Ovary (tissue), 9 donors: Measurements from ENCODE around the gene CRADD. TPM values are rescaled to one million over a fixed set of nuclear protein-coding genes. Genes with fewer than 3 reads are reported as not detected.

Source experiments
- DNase-seq, 5 donors: peaks; one replicate each; pipeline ENCODE4 v3.0.0-alpha.2; 2019 to 2020
- H3K27ac ChIP-seq, 2 donors: fragments of 200-600 bp; one replicate each; pipeline versions ENCODE4 v1.5.1 to v1.8.0; 2019 to 2022
- H3K27me3 ChIP-seq: fragments of 200-600 bp; one replicate; pipeline ENCODE4 v1.8.0; 2022
- H3K36me3 ChIP-seq: fragments of 200-600 bp; sonication (generic); one replicate; pipeline ENCODE4 v1.5.1; 2019
- H3K4me1 ChIP-seq: one replicate; pipeline ENCODE4 v1.8.1; 2013; ENCODE audit warnings: mild to moderate bottlenecking, moderate library complexity; ENCODE audit not compliant: insufficient read depth
- H3K4me3 ChIP-seq: fragments of 200-600 bp; sonication (generic); one replicate; pipeline ENCODE4 v1.5.1; 2017
- H3K9me3 ChIP-seq, 2 donors: fragments of 200-600 bp in 1 of 2; sonication (generic) in 1 of 2; one replicate each; pipeline versions ENCODE4 v1.5.1 to v1.8.1; 2013 to 2019; ENCODE audit warnings: mild to moderate bottlenecking in 1 of 2, moderate library complexity in 1 of 2
- EP300 ChIP-seq: sonication (generic); formaldehyde crosslinking; IDR thresholded peaks from one replicate; pipeline ENCODE4 v1.6.1; 2017; ENCODE audit warnings: antibody characterized with exemption
- POLR2A ChIP-seq: fragments of 450-650 bp; IDR thresholded peaks from one replicate; pipeline ENCODE4 v1.6.1; 2017; ENCODE audit warnings: antibody characterized with exemption, mild to moderate bottlenecking, moderate library complexity
- WGBS, 3 donors: extraction: QIAGEN DNeasy Blood & Tissue Kit in 1 of 3; methylation state at CpG; one replicate each; pipeline versions ENCODE4 v1.1.5 to v1.1.7; 2013 to 2017; 5-methylcytosine and 5-hydroxymethylcytosine counted together
- intact Hi-C, 4 donors: fragments of 100-400 bp; cut with DNase I; formaldehyde crosslinking; loops; one replicate each; pipeline versions ENCODE4 v1.11.0 to v1.15.1; 2022 to 2023
- polyA plus RNA-seq, 2 donors: library from polyadenylated mRNA; stranded (reverse); fragments of 200-250 nt in 1 of 2; fragments of 350-450 nt in 1 of 2; fragmentation: Illumina TruSeq in 1 of 2; extraction: RNeasy Lipid Tissue Mini Kit (QIAGEN cat#74804) in 1 of 2; gene quantifications; one replicate each; pipeline ENCODE4 v1.2.3, GENCODE V29; 2013 to 2014
- total RNA-seq, 7 donors: library from RNA; depleted of rRNA in 2 of 7; stranded (reverse); fragments of >200 nt in 2 of 7; fragmentation: NEBNext Ultra II Directional in 3 of 7; extraction: Animal tissue kit (Norgen Biotek cat#: 25700) in 3 of 7; gene quantifications; one replicate each; pipeline versions ENCODE4 v1.1.0 to v1.2.4, GENCODE V29; 2016 to 2023
- TF ChIP-seq, protein P1 (sequence below), 3 donors: fragments of 450-650 bp in 2 of 3; fragments of 200-600 bp in 1 of 3; IDR thresholded peaks; one replicate each; pipeline versions ENCODE4 v1.5.1 to v1.8.0; 2016 to 2022; ENCODE audit warnings: antibody characterized with exemption in 3 of 3, mild to moderate bottlenecking in 1 of 3
- donor health status: DM: no; HTN: no; CAD: no; lungs with moderate emphysema.
- donor health status: DM: no; HTN: no; CAD: no.
- donor health status: Bipolar disorder and iron deficiency.
- donor health status: DM: yes; HTN: yes; CAD: no.
- donor health status: DM: no; HTN: no; CAD: no.
- donor health status: DM: yes; HTN: yes; CAD: no.

Gene CRADD
- total and polyA plus RNA-seq, 9 donors, result 11.4 to 67.8 (median 16.9) TPM

DNA sequence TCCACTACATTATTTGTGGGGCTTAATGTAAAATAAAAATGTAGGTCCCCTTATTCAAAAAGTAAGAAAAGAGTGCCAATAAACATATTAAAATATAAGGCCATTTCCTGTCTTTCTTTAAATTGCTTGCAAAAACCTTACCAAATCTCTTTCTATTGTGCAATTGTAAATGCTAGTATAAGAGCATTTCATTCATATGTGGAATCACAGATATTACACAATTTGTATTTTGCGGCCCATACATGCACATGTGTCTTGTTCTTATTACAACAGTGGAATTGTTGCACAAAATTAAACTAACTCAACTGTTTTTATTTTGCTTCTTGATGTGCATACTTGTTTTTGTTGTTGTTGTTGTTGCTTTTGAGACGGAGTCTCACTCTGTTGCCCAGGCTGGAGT is 20.1 kb upstream of the CRADD start:
- Histone ChIP-seq H3K4me1 (no peaks in the 10 kb centered on the region), H3K27ac (no peak overlapping the region), H3K9me3 (no peaks in the 10 kb centered on the region), H3K4me3 (no peak overlapping the region), H3K27me3 (no peaks in the 10 kb centered on the region), H3K36me3 (no peaks in the 10 kb centered on the region)
- no peak for DNase-seq
- TF ChIP-seq POLR2A (no peak), EP300 (no peak)
- TF ChIP-seq, protein P1, sequence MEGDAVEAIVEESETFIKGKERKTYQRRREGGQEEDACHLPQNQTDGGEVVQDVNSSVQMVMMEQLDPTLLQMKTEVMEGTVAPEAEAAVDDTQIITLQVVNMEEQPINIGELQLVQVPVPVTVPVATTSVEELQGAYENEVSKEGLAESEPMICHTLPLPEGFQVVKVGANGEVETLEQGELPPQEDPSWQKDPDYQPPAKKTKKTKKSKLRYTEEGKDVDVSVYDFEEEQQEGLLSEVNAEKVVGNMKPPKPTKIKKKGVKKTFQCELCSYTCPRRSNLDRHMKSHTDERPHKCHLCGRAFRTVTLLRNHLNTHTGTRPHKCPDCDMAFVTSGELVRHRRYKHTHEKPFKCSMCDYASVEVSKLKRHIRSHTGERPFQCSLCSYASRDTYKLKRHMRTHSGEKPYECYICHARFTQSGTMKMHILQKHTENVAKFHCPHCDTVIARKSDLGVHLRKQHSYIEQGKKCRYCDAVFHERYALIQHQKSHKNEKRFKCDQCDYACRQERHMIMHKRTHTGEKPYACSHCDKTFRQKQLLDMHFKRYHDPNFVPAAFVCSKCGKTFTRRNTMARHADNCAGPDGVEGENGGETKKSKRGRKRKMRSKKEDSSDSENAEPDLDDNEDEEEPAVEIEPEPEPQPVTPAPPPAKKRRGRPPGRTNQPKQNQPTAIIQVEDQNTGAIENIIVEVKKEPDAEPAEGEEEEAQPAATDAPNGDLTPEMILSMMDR (IDR thresholded peaks at IDR 0.05), result no peak
- intact Hi-C loops, result no loop called here
- 93 to 97% (median 96%) methylated on average over 2 of the region's 2 CpGs for WGBS, 3 donors

DNA sequence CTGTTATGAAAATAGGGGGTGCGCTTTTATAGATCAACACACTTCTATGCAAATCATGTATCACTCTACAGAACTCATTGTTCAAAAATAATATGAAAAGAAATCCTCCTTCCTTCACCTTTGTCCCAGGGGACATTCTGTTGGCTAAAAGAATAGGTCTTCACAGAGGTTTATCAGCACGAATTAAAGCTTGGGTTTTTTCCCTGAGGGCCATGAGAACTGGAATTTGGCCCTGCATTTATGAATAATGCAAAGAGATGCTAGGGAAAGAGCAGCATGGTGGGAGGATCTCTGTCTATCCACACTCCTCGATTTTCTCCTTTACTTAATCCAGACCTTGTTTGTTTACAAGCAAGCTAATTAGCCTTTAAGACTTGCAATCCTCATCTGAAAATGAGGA is 16.2 kb upstream of the CRADD start:
- Histone ChIP-seq H3K36me3 (no peaks in the 10 kb centered on the region), H3K4me3 (no peak overlapping the region), H3K4me1 (no peaks in the 10 kb centered on the region), H3K27ac (no peak overlapping the region), H3K9me3 (no peaks in the 10 kb centered on the region), H3K27me3 (no peaks in the 10 kb centered on the region)
- no peak for DNase-seq
- WGBS, 3 donors, result 37 to 49% (median 46%) methylated on average over 3 of the region's 3 CpGs
- TF ChIP-seq, protein P1 (IDR thresholded peaks at IDR 0.05), result no peak
- TF ChIP-seq EP300 (no peak), POLR2A (no peak)
- intact Hi-C loops, result no loop called here

DNA sequence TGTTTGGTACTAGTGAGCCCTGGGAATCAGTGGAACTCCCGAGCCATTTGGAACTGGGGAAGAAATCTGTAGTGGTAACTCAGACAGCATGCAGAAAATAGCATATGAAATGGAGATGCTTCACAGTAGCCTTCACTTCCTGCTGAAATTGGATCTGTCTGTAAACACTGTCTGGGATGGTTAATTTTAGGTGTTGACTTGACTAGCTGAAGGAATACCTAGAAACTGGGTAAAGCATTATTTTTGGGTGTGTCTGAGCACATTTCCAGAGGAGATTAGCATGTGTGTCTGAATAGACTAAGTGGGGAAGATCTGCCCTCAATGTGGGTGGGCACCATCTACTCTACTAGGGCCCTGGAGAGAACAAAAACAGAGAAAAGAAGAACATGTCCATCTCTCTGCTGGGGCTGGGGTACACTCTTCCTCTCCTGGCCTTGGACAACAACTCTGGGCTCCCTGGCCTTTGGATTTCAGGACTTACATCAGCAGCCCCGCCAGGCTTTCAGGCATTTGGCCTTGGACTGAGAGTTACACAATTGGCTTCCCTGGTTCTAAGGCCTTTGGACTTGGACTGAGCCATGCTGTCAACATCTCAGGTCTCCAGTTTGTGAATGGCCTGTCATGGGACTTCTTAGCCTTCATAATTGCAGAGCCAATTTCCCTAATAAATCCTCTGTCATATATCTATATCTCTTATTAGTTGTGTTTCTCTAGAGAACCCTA is 14.0 kb upstream of the CRADD start:
- H3K27me3 ChIP-seq, result no peaks in the 10 kb centered on the region
- no peak overlapping the region for H3K27ac ChIP-seq
- WGBS, 3 donors, result 56 to 77% (median 64%) methylated on average over 2 of the region's 2 CpGs
- H3K4me1 ChIP-seq, result no peaks in the 10 kb centered on the region
- no peaks in the 10 kb centered on the region for H3K9me3 ChIP-seq
- TF ChIP-seq POLR2A, result no peak
- no peak for TF ChIP-seq EP300
- TF ChIP-seq, protein P1 (IDR thresholded peaks at IDR 0.05), result no peak
- no peaks in the 10 kb centered on the region for H3K36me3 ChIP-seq
- intact Hi-C loops, result no loop called here
- no peak overlapping the region for H3K4me3 ChIP-seq
- no peak for DNase-seq

DNA sequence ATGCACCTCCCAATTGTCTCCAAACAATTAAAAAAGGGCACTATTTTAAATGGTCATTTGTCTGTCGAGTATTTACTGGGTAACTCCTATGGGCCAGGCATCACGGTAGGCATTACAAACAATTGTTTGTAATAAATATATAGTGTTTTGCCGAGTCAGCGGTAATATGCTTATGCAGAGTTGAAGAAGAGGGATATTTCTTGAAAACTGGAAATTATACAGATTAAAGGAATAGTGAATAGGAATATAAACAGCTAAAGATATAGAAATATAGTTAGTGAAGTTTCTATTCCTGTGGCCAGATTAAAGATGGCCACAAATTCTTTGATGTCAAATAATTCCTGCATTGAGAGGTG is 13.5 kb upstream of the CRADD start:
- Histone ChIP-seq H3K9me3 (no peaks in the 10 kb centered on the region), H3K4me1 (no peaks in the 10 kb centered on the region), H3K4me3 (no peak overlapping the region), H3K27me3 (no peaks in the 10 kb centered on the region), H3K36me3 (no peaks in the 10 kb centered on the region), H3K27ac (no peak overlapping the region)
- DNase-seq, result no peak
- no peak for TF ChIP-seq EP300
- no peak for TF ChIP-seq POLR2A
- TF ChIP-seq, protein P1 (IDR thresholded peaks at IDR 0.05), result no peak
- WGBS, 3 donors, result 93 to 95% (median 95%) methylated on average over 4 of the region's 4 CpGs
- intact Hi-C loops, result no loop called here
